NB4 (cell line): ENCODE measurements around the gene ERBB4.

Experiments
- DNase-seq: peaks from one replicate; pipeline ENCODE4 v3.0.0; 2010; ENCODE audit warnings: low read depth
- H3K4me3 ChIP-seq: one replicate; pipeline ENCODE4 v1.5.1; 2011; ENCODE audit warnings: mild to moderate bottlenecking, low read depth, low read length, moderate library complexity
- MAX ChIP-seq: IDR thresholded peaks from 2 replicates; pipeline ENCODE4 v1.6.1; 2011; ENCODE audit warnings: low read depth, low read length
- MYC ChIP-seq: IDR thresholded peaks from 2 replicates; pipeline ENCODE4 v1.6.1; 2011; ENCODE audit warnings: low read depth, low read length
- POLR2A ChIP-seq: IDR thresholded peaks from 2 replicates; pipeline ENCODE4 v1.6.1; 2011; ENCODE audit warnings: mild to moderate bottlenecking; ENCODE audit not compliant: insufficient read length; ENCODE audit errors: extremely low read depth
- TF ChIP-seq, protein P1 (sequence below): IDR thresholded peaks from one replicate; pipeline ENCODE4 v1.5.1; 2012; ENCODE audit warnings: low read depth, low read length

Gene ERBB4

GRCh38 chr2:211631503-211631902 is 907.1 kb downstream of the ERBB4 start:
- DNase-seq: no peak
- H3K4me3 ChIP-seq: no peak overlapping the region

GRCh38 chr2:211623096-211623495 is 915.5 kb downstream of the ERBB4 start:
- TF ChIP-seq, protein P1, sequence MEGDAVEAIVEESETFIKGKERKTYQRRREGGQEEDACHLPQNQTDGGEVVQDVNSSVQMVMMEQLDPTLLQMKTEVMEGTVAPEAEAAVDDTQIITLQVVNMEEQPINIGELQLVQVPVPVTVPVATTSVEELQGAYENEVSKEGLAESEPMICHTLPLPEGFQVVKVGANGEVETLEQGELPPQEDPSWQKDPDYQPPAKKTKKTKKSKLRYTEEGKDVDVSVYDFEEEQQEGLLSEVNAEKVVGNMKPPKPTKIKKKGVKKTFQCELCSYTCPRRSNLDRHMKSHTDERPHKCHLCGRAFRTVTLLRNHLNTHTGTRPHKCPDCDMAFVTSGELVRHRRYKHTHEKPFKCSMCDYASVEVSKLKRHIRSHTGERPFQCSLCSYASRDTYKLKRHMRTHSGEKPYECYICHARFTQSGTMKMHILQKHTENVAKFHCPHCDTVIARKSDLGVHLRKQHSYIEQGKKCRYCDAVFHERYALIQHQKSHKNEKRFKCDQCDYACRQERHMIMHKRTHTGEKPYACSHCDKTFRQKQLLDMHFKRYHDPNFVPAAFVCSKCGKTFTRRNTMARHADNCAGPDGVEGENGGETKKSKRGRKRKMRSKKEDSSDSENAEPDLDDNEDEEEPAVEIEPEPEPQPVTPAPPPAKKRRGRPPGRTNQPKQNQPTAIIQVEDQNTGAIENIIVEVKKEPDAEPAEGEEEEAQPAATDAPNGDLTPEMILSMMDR: no peak
- TF ChIP-seq MAX (no peak), MYC (no peak), POLR2A (no peak)
- no peak for DNase-seq
- no peak overlapping the region for H3K4me3 ChIP-seq

More at GRCh38 chr2:211631503-211631902, 907.1 kb downstream of the ERBB4 start:
- no peak for TF ChIP-seq MYC
- no peak for TF ChIP-seq MAX
- TF ChIP-seq POLR2A: no peak
- TF ChIP-seq, protein P1: no peak

- H3K4me3 ChIP-seq: no peak overlapping the region
- no peak for TF ChIP-seq MAX
- no peak for TF ChIP-seq POLR2A
- no peak for TF ChIP-seq MYC
- TF ChIP-seq, protein P1: no peak
Measured at GRCh38 chr2:211620986-211621385, 917.6 kb downstream of the ERBB4 start.

GRCh38 chr2:211617803-211618202 is 920.8 kb downstream of the ERBB4 start:
- TF ChIP-seq MAX (no peak), MYC (no peak), POLR2A (no peak)
- TF ChIP-seq, protein P1: no peak
- no peak for DNase-seq
- no peak overlapping the region for H3K4me3 ChIP-seq

More at GRCh38 chr2:211620986-211621385, 917.6 kb downstream of the ERBB4 start:
- DNase-seq: no peak

DNA sequence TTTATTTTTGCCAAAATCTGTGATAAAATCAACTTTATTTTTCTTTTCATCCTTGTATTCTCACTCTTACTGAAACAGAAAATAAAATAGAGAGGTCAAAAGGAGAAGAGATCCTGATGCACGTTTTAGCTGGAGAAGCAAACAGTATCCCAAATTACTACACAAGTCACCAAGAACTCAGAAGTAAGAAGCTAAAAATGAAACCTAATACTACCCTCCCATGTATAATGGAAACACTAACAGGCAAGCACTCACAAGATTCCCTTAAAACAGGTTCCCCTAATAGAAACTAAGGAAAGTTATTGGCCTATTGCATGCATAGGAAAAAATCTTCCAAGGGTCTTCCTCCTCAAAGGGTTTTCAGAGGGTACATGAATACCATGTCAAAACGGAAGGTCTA is 927.0 kb downstream of the ERBB4 start:
- H3K4me3 ChIP-seq: peak overlapping the region; percentile 73
- TF ChIP-seq POLR2A (no peak), MYC (no peak), MAX (no peak)
- TF ChIP-seq, protein P1: no peak
- DNase-seq: peak; percentile 5

DNA sequence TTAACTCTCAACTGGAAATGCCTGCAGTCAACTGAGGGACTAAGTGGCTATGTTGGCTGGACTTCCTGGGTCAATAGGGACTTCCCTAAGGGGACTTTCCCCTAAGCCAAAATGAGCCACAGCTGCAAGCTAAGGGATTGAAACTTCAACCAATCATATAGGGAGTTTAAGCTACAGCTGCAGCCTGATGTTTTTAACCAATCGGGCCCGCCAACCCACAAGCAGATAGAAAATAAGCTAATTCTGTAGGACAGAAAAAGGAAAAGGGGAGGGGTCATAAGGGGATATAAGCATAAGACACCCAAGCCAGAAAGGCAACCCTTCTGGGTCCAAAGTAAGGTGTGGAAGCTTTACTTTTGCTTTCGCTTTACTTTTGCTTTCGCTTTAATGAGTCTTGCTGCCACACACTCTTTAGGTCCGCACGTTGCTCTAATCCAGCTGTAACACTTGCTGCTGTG is 927.5 kb downstream of the ERBB4 start:
- TF ChIP-seq MAX (peak; percentile 26; the same call in 1 of the 2 replicates), POLR2A (no peak), MYC (no peak; the same call in 1 of the 2 replicates)
- TF ChIP-seq, protein P1: no peak
- DNase-seq: peak; percentile 84
- H3K4me3 ChIP-seq: peak overlapping the region; percentile 73
